Heart right ventricle (tissue), 16 donors: ENCODE data around the gene COMT. TPM values are rescaled to one million over a fixed set of nuclear protein-coding genes. Genes with fewer than 3 reads are reported as not detected.

Experiments
- ATAC-seq, 8 donors: fragments of 200-7000 bp; cut with Tn5 transposase; one replicate each; pipeline ENCODE4 v1.9.1; 2020; ENCODE audit warnings: mild to moderate bottlenecking in 8 of 8, moderate library complexity in 8 of 8, moderate number of reproducible peaks in 1 of 8
- DNase-seq, 2 donors: peaks; one replicate each; pipeline ENCODE4 v3.0.0-alpha.2; 2020
- H3K27ac ChIP-seq, 10 donors: fragments of 200-600 bp; sonication (generic) in 2 of 10; one replicate each; pipeline versions ENCODE4 v1.5.0 to v1.8.0; 2020 to 2022; ENCODE audit warnings: mild to moderate bottlenecking in 3 of 10
- H3K27me3 ChIP-seq, 7 donors: fragments of 200-600 bp; one replicate each; pipeline ENCODE4 v1.8.0; 2021 to 2022; ENCODE audit warnings: mild to moderate bottlenecking in 2 of 7
- H3K36me3 ChIP-seq, 9 donors: fragments of 200-600 bp; sonication (generic) in 1 of 9; one replicate each; pipeline versions ENCODE4 v1.5.0 to v1.8.0; 2020 to 2022; ENCODE audit warnings: mild to moderate bottlenecking in 2 of 9
- H3K4me1 ChIP-seq, 9 donors: fragments of 200-600 bp; sonication (generic) in 1 of 9; one replicate each; pipeline versions ENCODE4 v1.5.0 to v1.8.0; 2020 to 2022; ENCODE audit warnings: mild to moderate bottlenecking in 4 of 9
- H3K4me3 ChIP-seq, 10 donors: fragments of 200-600 bp; sonication (generic) in 2 of 10; one replicate each; pipeline versions ENCODE4 v1.5.0 to v1.8.0; 2020 to 2022; ENCODE audit warnings: mild to moderate bottlenecking in 7 of 10, moderate library complexity in 2 of 10
- H3K9me3 ChIP-seq, 11 donors: fragments of 200-600 bp in 10 of 11; sonication (generic) in 2 of 11; one replicate each; pipeline versions ENCODE4 v1.5.0 to v1.8.0; 2013 to 2022; ENCODE audit warnings: mild to moderate bottlenecking in 2 of 11, control low read depth in 1 of 11, moderate library complexity in 1 of 11
- CTCF ChIP-seq, 9 donors: fragments of 200-600 bp; sonication (generic) in 2 of 9; IDR thresholded peaks; one replicate each; pipeline versions ENCODE4 v1.5.0 to v1.8.0; 2021 to 2022; ENCODE audit warnings: antibody characterized with exemption in 9 of 9, mild to moderate bottlenecking in 5 of 9, moderate library complexity in 1 of 9
- whole genome bisulfite sequencing, 2 donors: extraction: QIAGEN DNeasy Blood & Tissue Kit; methylation state at CpG; one replicate each; pipeline ENCODE4 v1.1.7; 2013; ENCODE audit warnings: inconsistent platforms in 1 of 2; 5-methylcytosine and 5-hydroxymethylcytosine counted together
- intact Hi-C, 10 donors: fragments of 100-400 bp; cut with DNase I; formaldehyde crosslinking; loops; one replicate each; pipeline versions ENCODE4 v1.11.1 to v1.14.2; 2022
- polyA plus RNA-seq, 2 donors: library from polyadenylated mRNA; stranded (reverse); fragments of 200-250 nt; gene quantifications; one replicate each; pipeline ENCODE4 v1.2.3, GENCODE V29; 2013
- total RNA-seq, 10 donors: library from RNA; stranded (reverse); fragmentation: NEBNext Ultra II Directional in 3 of 10; extraction: Animal tissue kit (Norgen Biotek cat#: 25700) in 3 of 10; gene quantifications; one replicate each; pipeline versions ENCODE4 v1.2.1 to v1.2.4, GENCODE V29; 2021 to 2023
- donor health status: Arrhythmogenic right ventricular cardiomyopathy.
- donor health status: ischemic (EF 13 %, LVEDD 7.1; RV severe dilation, severe dysfunction).
- donor health status: healthy with polysubstance abuse.
- donor health status: DM: no; HTN: yes; CAD: no.
- donor health status: DM: no; HTN: no; CAD: no.
- donor health status: ischemic (EF 25% LVEDD 6.9; RV normal size, moderate dysfunction).
- donor health status: ischemic (EF 25% LVEDD 5.7; RV mildly dilated, moderate dysfunction).
- donor health status: healthy.
- donor health status: DM: yes; HTN: yes; CAD: no.
- donor health status: Ischemic cardiomyopathy.
- donor health status: ischemic (EF 35%, LVEDD 5.7; RV mildly dilated, moderate dysfunction).
- donor health status: nonischemic (EF 11% LVEDD 7.7; RV severe dilation, severe dysfunction).
- donor health status: DM: yes; HTN: yes; CAD: no.
- donor health status: PGD.
- donor health status: ischemic (EF 29% LVEDD 5.4; RV normal size, mild dysfunction).
- donor health status: nonischemic (EF 23%, LVEDD 6.1; RV moderate dilation, normal function).

COMT gene
- total and polyA plus RNA-seq, 12 donors = 42.9 to 273 (median 101) TPM

DNA sequence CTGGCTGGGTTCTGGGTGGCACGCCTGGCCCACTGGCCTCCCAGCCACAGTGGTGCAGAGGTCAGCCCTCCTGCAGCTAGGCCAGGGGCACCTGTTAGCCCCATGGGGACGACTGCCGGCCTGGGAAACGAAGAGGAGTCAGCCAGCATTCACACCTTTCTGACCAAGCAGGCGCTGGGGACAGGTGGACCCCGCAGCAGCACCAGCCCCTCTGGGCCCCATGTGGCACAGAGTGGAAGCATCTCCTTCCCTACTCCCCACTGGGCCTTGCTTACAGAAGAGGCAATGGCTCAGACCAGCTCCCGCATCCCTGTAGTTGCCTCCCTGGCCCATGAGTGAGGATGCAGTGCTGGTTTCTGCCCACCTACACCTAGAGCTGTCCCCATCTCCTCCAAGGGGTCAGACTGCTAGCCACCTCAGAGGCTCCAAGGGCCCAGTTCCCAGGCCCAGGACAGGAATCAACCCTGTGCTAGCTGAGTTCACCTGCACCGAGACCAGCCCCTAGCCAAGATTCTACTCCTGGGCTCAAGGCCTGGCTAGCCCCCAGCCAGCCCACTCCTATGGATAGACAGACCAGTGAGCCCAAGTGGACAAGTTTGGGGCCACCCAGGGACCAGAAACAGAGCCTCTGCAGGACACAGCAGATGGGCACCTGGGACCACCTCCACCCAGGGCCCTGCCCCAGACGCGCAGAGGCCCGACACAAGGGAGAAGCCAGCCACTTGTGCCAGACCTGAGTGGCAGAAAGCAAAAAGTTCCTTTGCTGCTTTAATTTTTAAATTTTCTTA, 27.8 kb downstream of the COMT start:
- H3K27me3 ChIP-seq = no peaks in the 10 kb centered on the region
- DNase-seq (no peak), ATAC-seq (no peak)
- no peak for TF ChIP-seq CTCF (IDR thresholded peaks at IDR 0.05)
- intact Hi-C loops = loop anchor here in 3 of 10 donors (10.0 kb wide), 3 partner anchors 145 to 165 kb away; partner anchors contain the start of genes RANBP1 (in 1 of the 3), TRMT2A (in 1 of the 3) and ZDHHC8 (in 1 of the 3)
- H3K36me3 ChIP-seq = peaks cover 0 to 98% (median 40%) of the 10 kb centered on the region in 9 donors
- H3K9me3 ChIP-seq = no peaks in the 10 kb centered on the region
- no peak overlapping the region for H3K4me3 ChIP-seq
- WGBS, 2 donors = 82 to 85% methylated on average over 11 of the region's 11 CpGs
- no peak overlapping the region for H3K27ac ChIP-seq
- peaks cover 0 to 14% (median 6%) of the 10 kb centered on the region in 9 donors for H3K4me1 ChIP-seq

DNA sequence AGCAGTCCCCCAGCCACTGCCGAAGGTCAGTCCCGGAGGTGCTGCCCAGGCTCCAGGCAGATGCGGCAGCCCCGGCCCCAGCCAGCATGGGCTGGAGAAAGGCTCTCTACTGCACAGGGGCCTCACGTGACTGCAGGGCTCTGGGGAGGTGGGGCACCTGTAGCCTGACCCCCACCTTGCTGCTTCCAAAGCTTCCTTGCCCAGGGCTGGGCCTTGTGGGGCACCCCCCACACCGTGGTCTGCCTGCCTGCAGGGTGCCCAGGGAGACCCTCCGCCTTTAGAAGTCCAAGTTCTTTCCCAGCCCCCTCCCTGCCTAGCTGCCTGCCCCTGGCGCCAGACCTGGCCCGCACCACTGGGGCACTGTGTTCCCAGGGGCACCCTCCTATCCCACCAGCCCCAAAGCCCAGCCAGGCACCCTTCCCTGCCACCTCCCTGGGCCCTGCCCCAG, 28.5 kb downstream of the COMT start:
- Histone ChIP-seq H3K27me3 (no peaks in the 10 kb centered on the region), H3K36me3 (peaks cover 0 to 91% (median 35%) of the 10 kb centered on the region in 9 donors), H3K27ac (peak overlapping the region in 2 of 10 donors; percentile 15), H3K4me3 (no peak overlapping the region), H3K9me3 (no peaks in the 10 kb centered on the region), H3K4me1 (peaks cover 0 to 18% (median 8%) of the 10 kb centered on the region in 9 donors)
- WGBS, 2 donors = 76 to 78% methylated on average over 9 of the region's 9 CpGs
- TF ChIP-seq CTCF (IDR thresholded peaks at IDR 0.05) = no peak
- DNase-seq = no peak
- peak in 5 of 8 donors; percentile 1 to 12 (median 4) for ATAC-seq
- intact Hi-C loops = loop anchor here (1.0 to 10.0 kb wide), 4 partner anchors 42 to 155 kb away; no protein-coding TSS in a partner anchor

DNA sequence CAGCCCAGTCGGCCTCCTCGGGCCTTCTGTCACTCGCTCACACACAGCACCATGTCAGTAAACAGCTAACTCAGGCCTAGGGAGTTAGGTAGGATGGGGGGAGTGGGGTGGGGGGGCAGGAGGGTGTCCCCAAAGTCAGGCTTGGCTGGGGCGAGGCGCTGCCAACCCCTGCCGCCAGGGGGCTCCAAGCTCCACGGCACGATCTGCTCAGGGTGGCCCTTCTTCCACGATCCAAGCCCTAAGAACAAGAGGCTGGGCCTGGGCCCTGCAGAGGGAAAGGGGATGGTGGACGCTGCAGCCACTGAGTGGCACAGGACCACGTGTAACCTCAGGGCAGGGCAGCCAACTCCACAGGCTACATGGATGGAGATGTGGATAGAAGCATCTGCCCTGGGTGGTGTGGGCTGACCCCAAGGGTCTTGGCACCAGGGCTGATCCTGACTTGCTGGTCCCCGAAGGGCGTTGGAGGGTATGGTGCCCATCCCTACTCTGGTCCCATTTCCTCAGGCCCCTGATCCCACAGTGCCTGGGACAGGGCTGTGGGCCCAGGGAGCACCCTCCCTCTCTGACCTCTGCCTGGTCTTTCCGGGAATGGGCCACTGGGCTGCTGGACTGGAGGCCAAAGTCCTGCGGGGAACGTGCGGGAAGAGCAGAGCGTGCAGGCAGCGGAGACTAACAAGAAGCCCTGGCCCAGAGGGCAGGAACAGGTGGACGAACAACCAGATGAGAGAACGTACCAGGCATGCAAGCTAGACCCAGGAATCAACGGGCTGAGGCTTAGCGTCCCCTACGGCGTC, 29.1 kb downstream of the COMT start:
- no peak overlapping the region for H3K4me3 ChIP-seq
- 55 to 61% methylated on average over 25 of the region's 25 CpGs for WGBS, 2 donors
- peaks cover 0 to 24% (median 8%) of the 10 kb centered on the region in 9 donors for H3K4me1 ChIP-seq
- H3K9me3 ChIP-seq = no peaks in the 10 kb centered on the region
- DNase-seq (peak; percentile 50 to 76), ATAC-seq (peak; percentile 63 to 83 (median 78))
- H3K36me3 ChIP-seq = peaks cover 0 to 85% (median 31%) of the 10 kb centered on the region in 9 donors
- peak; percentile 90 to 100 (median 95) for TF ChIP-seq CTCF (IDR thresholded peaks at IDR 0.05)
- H3K27ac ChIP-seq = peak overlapping the region in 3 of 10 donors; percentile 15 to 17 (median 15)
- intact Hi-C loops = loop anchor here (1.0 to 10.0 kb wide), 4 partner anchors 42 to 154 kb away; no protein-coding TSS in a partner anchor
- no peaks in the 10 kb centered on the region for H3K27me3 ChIP-seq
